Lower leg skin (tissue), 4 donors: ENCODE data around the gene SDHAF2. TPM values are rescaled to one million over a fixed set of nuclear protein-coding genes. Genes with fewer than 3 reads are reported as not detected.

ENCODE experiments used
- DNase-seq, 2 donors: peaks; one replicate each; pipeline ENCODE4 v3.0.0-alpha.2; 2019; ENCODE audit warnings: low spot score in 2 of 2
- H3K4me3 ChIP-seq: fragments of 200-600 bp; sonication (generic); 2 replicates; pipeline ENCODE4 v1.5.1; 2017; ENCODE audit warnings: mild to moderate bottlenecking, low read depth; ENCODE audit not compliant: poor library complexity, severe bottlenecking
- CTCF ChIP-seq, 3 donors: fragments of 450-650 bp; IDR thresholded peaks; one replicate each; pipeline ENCODE4 v1.5.1; 2016; ENCODE audit warnings: antibody characterized with exemption in 3 of 3, mild to moderate bottlenecking in 3 of 3, moderate library complexity in 2 of 3
- POLR2A ChIP-seq, 2 donors: fragments of 450-650 bp; IDR thresholded peaks; one replicate each; pipeline ENCODE4 v1.6.1; 2016 to 2017; ENCODE audit warnings: antibody characterized with exemption in 2 of 2, mild to moderate bottlenecking in 1 of 2, moderate library complexity in 1 of 2
- WGBS, 2 donors: methylation state at CpG; one replicate each; pipeline ENCODE4 v1.1.5; 2018; 5-methylcytosine and 5-hydroxymethylcytosine counted together
- intact Hi-C: fragments of 100-400 bp; cut with DNase I; formaldehyde crosslinking; loops from one replicate; pipeline ENCODE4 v1.15.0; 2023; ENCODE audit warnings: low total_unique reads
- total RNA-seq, 4 donors: library from RNA; depleted of rRNA; stranded (reverse); fragments of >200 nt; gene quantifications; one replicate each; pipeline ENCODE4 v1.1.0, GENCODE V29; 2016

The SDHAF2 gene
- total RNA-seq, 4 donors from 2014 or later, result 24.2 to 32.8 (median 28.5) TPM

GRCh38 chr11:61484541-61484940, 54.6 kb downstream of the SDHAF2 start:
- 75 to 88% methylated on average over 8 to 10 of the region's 11 CpGs for WGBS, 2 donors
- intact Hi-C loops, result no loop called here
- no peak for DNase-seq
- no peak overlapping the region for H3K4me3 ChIP-seq
- no peak for TF ChIP-seq CTCF (IDR thresholded peaks at IDR 0.05)
- no peak for TF ChIP-seq POLR2A (IDR thresholded peaks at IDR 0.05)

DNA sequence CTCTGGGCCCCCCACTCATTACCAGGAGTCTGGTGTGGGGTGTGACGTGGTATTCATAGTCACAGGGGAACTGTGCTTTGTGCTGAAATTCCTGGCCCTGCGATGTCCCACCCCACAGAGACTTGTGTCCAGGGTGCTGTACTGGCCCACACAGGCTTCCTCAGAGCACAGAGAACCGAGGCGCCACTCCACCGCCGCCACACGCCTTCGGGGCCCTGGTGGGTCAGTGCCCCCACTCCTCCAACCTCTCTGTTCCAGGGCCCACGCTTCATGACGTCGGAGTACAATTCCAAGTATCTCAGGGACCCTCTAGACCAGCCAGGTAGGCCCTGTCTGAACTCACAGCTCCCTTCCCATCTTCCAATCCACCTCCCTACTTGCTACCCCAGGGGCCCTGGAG, 55.2 kb downstream of the SDHAF2 start:
- H3K4me3 ChIP-seq, result no peak overlapping the region
- intact Hi-C loops, result no loop called here
- no peak for TF ChIP-seq CTCF (IDR thresholded peaks at IDR 0.05)
- no peak for TF ChIP-seq POLR2A (IDR thresholded peaks at IDR 0.05)
- DNase-seq, result no peak
- WGBS, 2 donors, result 91 to 93% methylated on average over 11 of the region's 11 CpGs

DNA sequence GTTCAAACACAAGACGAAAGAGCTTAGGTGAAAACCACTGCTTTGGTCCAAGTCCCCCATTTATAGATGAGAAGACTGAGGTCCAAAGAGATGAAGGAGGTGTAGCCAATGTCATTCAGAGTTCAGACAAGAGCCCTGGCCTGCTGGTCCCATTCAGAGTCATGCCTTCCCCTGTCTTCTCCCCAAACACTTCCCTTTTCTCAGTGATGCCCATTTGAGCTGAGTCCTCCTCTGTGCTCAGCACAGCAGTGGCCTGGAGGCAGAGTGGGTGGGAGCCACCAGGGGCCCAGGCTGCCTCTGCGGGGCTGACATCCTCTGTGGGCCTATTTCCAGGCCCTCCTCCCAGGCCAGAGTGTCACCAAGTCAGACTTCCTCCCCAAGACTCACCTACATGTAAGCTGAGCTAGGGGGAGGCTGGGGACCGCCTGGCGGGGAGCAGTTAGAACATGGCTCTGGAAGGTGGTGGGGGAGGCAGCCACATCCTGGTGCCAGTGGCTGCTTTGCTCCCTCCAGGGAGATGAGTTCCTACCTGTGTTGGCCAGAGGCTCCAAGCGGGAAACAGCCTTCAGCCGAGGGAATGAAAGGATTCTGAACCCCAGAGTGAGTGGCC, 56.2 kb downstream of the SDHAF2 start:
- no peak overlapping the region for H3K4me3 ChIP-seq
- WGBS, 2 donors, result 89 to 93% methylated on average over 6 of the region's 6 CpGs
- no peak for DNase-seq
- no peak for TF ChIP-seq CTCF (IDR thresholded peaks at IDR 0.05)
- no peak for TF ChIP-seq POLR2A (IDR thresholded peaks at IDR 0.05)
- intact Hi-C loops, result no loop called here

DNA sequence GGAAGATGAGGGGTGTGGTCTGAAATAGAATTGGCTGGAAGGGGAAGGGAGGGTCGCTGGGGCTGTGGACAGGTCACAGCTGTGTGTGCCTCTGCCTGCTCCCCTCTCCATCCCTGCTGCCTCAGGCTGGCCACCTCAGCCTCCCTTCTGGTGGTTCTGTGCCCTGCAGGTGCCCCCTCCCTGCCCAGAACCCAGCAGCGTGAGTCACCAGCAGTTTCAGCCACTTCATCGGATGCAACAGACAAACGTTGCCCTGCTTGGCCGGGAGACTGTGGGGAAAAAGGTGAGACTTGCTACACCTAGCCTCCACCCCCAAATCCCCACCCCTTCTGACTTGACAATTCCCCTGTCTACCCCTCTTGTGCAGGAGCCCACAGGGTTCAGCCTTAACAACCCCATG, 56.9 kb downstream of the SDHAF2 start:
- no peak for TF ChIP-seq POLR2A (IDR thresholded peaks at IDR 0.05)
- no peak for TF ChIP-seq CTCF (IDR thresholded peaks at IDR 0.05)
- 85 to 86% methylated on average over 5 of the region's 5 CpGs for WGBS, 2 donors
- no peak for DNase-seq
- intact Hi-C loops, result no loop called here
- H3K4me3 ChIP-seq, result no peak overlapping the region

DNA sequence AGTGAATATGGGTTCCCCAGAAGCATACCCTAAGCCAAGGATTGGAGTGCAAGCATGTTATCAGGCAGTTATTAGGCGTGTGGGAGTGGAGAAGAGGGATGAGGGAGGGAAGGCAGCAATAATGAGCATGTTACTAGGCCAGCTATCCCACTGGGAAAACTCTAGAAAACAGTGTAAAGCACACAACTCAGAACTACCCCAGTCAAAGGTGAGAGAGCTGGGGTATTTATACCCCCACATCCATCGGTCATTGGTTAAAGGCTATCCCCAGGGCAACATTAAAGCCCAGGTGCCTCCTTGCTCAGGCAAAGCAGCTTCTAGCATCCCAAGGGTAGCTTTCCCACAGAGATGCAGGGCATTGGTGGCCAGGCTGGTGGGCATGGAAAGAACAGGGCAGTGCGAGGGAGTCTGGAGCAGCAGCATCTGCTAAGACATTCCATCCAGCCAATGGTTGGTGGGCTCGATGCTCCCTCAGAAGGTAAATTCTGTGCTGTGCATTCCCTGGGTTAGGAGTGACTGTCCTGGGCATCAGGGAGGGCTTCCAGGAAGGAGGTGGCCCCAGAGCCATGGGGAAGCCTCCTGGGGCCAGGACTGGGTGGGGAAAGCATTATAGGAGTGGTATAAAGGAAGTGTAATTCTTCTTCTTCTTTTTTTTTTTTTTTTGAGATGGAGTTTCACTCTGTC, 57.6 kb downstream of the SDHAF2 start:
- DNase-seq, result no peak
- WGBS, 2 donors, result 85 to 93% methylated on average over 4 of the region's 4 CpGs
- H3K4me3 ChIP-seq, result no peak overlapping the region
- intact Hi-C loops, result no loop called here
- TF ChIP-seq POLR2A (IDR thresholded peaks at IDR 0.05), result no peak
- TF ChIP-seq CTCF (IDR thresholded peaks at IDR 0.05), result no peak
